ENCODE results near the gene EXOSC10. TPM values are rescaled to one million over a fixed set of nuclear protein-coding genes. Genes with fewer than 3 reads are reported as not detected.
"Not testable (repeated sequence)": the region's sequence is repeated elsewhere in the genome, so short reads cannot be mapped to it uniquely, and the experiment has no call there.

Gene EXOSC10
- total RNA-seq, 1 donor from 2014 or later = 108 TPM

GRCh38 chr1:11024874-11025203 lies 74.8 kb downstream of the EXOSC10 start:
- intact Hi-C loops (cut with micrococcal nuclease) = no loop called here
- Mint-ChIP-seq H3K27ac (no peak overlapping the region), H3K4me3 (no peak overlapping the region), H3K9me3 (no peaks in the 10 kb centered on the region), H3K27me3 (no peaks in the 10 kb centered on the region), H3K4me1 (peaks cover 9% of the 10 kb centered on the region), H3K36me3 (ENCODE audit: low read depth) (peaks cover 80% of the 10 kb centered on the region)
- CTCF ChIA-PET = no interaction called here
- ATAC-seq (ENCODE audit: low read depth) (no peak), DNase-seq (no peak)
- TF ChIP-seq CTCF (IDR thresholded peaks at IDR 0.05) = no peak
- POLR2A ChIA-PET = interaction anchor here (0.5 kb wide), 1 partner anchor 1300 kb away, joined by 3 read pairs; no protein-coding TSS in a partner anchor

DNA sequence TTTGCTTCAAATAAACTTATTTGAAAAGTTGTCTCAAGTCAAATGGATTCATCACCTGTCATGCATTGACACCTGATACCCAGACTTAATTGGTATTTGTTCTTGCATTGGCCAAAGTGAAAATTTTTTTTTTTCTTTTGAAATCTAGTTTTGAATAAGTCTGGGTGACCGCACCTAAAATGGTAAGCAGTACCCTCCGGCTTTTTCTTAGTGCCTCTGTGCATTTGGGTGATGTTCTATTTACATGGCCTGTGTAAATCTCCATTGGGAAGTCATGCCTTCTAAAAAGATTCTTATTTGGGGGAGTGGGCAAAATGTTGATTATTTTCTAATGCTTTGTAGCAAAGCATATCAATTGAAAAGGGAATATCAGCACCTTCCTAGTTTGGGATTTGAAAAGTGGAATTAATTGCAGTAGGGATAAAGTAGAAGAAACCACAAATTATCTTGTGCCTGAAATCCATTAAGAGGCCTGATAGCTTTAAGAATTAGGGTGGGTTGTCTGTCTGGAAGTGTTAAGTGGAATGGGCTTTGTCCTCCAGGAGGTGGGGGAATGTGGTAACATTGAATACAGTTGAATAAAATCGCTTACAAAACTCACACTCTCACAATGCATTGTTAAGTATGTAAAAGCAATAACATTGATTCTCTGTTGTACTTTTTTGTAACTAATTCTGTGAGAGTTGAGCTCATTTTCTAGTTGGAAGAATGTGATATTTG lies 75.4 kb downstream of the EXOSC10 start:
- no peak for TF ChIP-seq CTCF (IDR thresholded peaks at IDR 0.05)
- Mint-ChIP-seq H3K27ac (no peak overlapping the region), H3K4me1 (peaks cover 9% of the 10 kb centered on the region), H3K36me3 (ENCODE audit: low read depth) (peaks cover 82% of the 10 kb centered on the region), H3K9me3 (no peaks in the 10 kb centered on the region), H3K4me3 (no peak overlapping the region), H3K27me3 (no peaks in the 10 kb centered on the region)
- ChIA-PET CTCF (no interaction called here), POLR2A (interaction anchor here (0.5 kb wide), 1 partner anchor 1301 kb away, joined by 3 read pairs; no protein-coding TSS in a partner anchor)
- intact Hi-C loops (cut with micrococcal nuclease) = no loop called here
- no peak for DNase-seq
- no peak for ATAC-seq (ENCODE audit: low read depth)

DNA sequence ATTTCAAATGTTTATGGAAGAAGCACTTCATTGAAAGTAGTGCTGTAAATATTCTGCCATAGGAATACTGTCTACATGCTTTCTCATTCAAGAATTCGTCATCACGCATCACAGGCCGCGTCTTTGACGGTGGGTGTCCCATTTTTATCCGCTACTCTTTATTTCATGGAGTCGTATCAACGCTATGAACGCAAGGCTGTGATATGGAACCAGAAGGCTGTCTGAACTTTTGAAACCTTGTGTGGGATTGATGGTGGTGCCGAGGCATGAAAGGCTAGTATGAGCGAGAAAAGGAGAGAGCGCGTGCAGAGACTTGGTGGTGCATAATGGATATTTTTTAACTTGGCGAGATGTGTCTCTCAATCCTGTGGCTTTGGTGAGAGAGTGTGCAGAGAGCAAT lies 76.5 kb downstream of the EXOSC10 start:
- TF ChIP-seq CTCF (IDR thresholded peaks at IDR 0.05) = no peak
- no peak overlapping the region for H3K4me3 Mint-ChIP-seq
- H3K27me3 Mint-ChIP-seq = no peaks in the 10 kb centered on the region
- H3K36me3 Mint-ChIP-seq (ENCODE audit: low read depth) = peaks cover 92% of the 10 kb centered on the region
- DNase-seq = no peak
- H3K4me1 Mint-ChIP-seq = peaks cover 14% of the 10 kb centered on the region
- ChIA-PET CTCF (interaction anchor here (0.5 kb wide), 1 partner anchor 589 kb away, joined by 3 read pairs; no protein-coding TSS in a partner anchor), POLR2A (interaction anchor here (0.6 kb wide), 1 partner anchor 38 kb away, joined by 3 read pairs; no protein-coding TSS in a partner anchor)
- ATAC-seq (ENCODE audit: low read depth) = no peak
- no peak overlapping the region for H3K27ac Mint-ChIP-seq
- H3K9me3 Mint-ChIP-seq = no peaks in the 10 kb centered on the region
- intact Hi-C loops (cut with micrococcal nuclease) = no loop called here

- peaks cover 27% of the 10 kb centered on the region for H3K4me1 Mint-ChIP-seq
- DNase-seq (no peak), ATAC-seq (ENCODE audit: low read depth) (no peak)
- intact Hi-C loops (cut with micrococcal nuclease) = no loop called here
- H3K4me3 Mint-ChIP-seq = no peak overlapping the region
- no peak for TF ChIP-seq CTCF (IDR thresholded peaks at IDR 0.05)
- ChIA-PET POLR2A (no interaction called here), CTCF (no interaction called here)
- no peaks in the 10 kb centered on the region for H3K27me3 Mint-ChIP-seq
- H3K36me3 Mint-ChIP-seq (ENCODE audit: low read depth) = peaks cover 86% of the 10 kb centered on the region
- no peak overlapping the region for H3K27ac Mint-ChIP-seq
- H3K9me3 Mint-ChIP-seq = no peaks in the 10 kb centered on the region
These were observed 79.7 kb downstream of the EXOSC10 start for GRCh38 chr1:11019971-11020370.

GRCh38 chr1:11019358-11019757 lies 80.3 kb downstream of the EXOSC10 start:
- H3K9me3 Mint-ChIP-seq; H3K27me3 Mint-ChIP-seq; CTCF ChIA-PET; intact Hi-C loops (cut with micrococcal nuclease); H3K4me3 Mint-ChIP-seq; DNase-seq; POLR2A ChIA-PET; H3K27ac Mint-ChIP-seq; ATAC-seq (ENCODE audit: low read depth): not testable (repeated sequence)
- H3K4me1 Mint-ChIP-seq = peaks cover 29% of the 10 kb centered on the region
- H3K36me3 Mint-ChIP-seq (ENCODE audit: low read depth) = peaks cover 86% of the 10 kb centered on the region

Other genes starting within 250 kb of the EXOSC10 start
- 170 and 193 TPM in 2 replicates for gene TARDBP, start 87.2 kb downstream of the EXOSC10 start, total RNA-seq
- gene MASP2, start 52.6 kb downstream of the EXOSC10 start, total RNA-seq = not detected in 2 replicates
- gene SRM, start 39.9 kb downstream of the EXOSC10 start, total RNA-seq = 106 and 119 TPM in 2 replicates
- gene ANGPTL7, start 89.5 kb upstream of the EXOSC10 start, total RNA-seq = not detected in 2 replicates
- gene MTOR, start 162.7 kb upstream of the EXOSC10 start, total RNA-seq = 49.9 and 55.1 TPM in 2 replicates
- gene UBIAD1, start 173.3 kb upstream of the EXOSC10 start, total RNA-seq = 23.3 and 27.8 TPM in 2 replicates